SK-N-SH treated with all-trans-retinoic acid at 6 μM for 48 hours (cell line): ENCODE results near the gene GPC3.

Experiments used
- ATAC-seq: fragments of 200-7000 bp; cut with Tn5 transposase; 3 replicates; pipeline ENCODE4 v1.9.1; 2020; ENCODE audit warnings: mild to moderate bottlenecking, moderate library complexity
- ARNTL ChIP-seq: fragments of 450-650 bp; formaldehyde crosslinking; IDR thresholded peaks from 2 replicates; pipeline ENCODE4 v1.5.0; 2020; ENCODE audit warnings: low read depth, mild to moderate bottlenecking, moderate library complexity, borderline replicate concordance
- BACH2 ChIP-seq: fragments of 250-450 bp; sonication (Bioruptor Pico); IDR thresholded peaks from 2 replicates; pipeline ENCODE4 v1.9.0; 2021; ENCODE audit warnings: mild to moderate bottlenecking, borderline replicate concordance
- CSDC2 ChIP-seq: fragments of 250-450 bp; sonication (Bioruptor Pico); IDR thresholded peaks from 2 replicates; pipeline ENCODE4 v1.5.0; 2020; ENCODE audit warnings: mild to moderate bottlenecking, moderate library complexity
- ESRRG ChIP-seq: fragments of 250-450 bp; sonication (Bioruptor Pico); IDR thresholded peaks from 2 replicates; pipeline ENCODE4 v1.6.1; 2021; ENCODE audit warnings: mild to moderate bottlenecking
- GLIS3 ChIP-seq: fragments of 250-450 bp; sonication (Bioruptor Pico); IDR thresholded peaks from 2 replicates; pipeline ENCODE4 v1.5.0; 2020; ENCODE audit warnings: mild to moderate bottlenecking, moderate library complexity
- ISL1 ChIP-seq: fragments of 250-450 bp; sonication (Bioruptor Pico); IDR thresholded peaks from 2 replicates; pipeline ENCODE4 v2.1.2; 2022; ENCODE audit warnings: mild to moderate bottlenecking, moderate library complexity
- SNAI2 ChIP-seq: fragments of 250-450 bp; sonication (Bioruptor Pico); IDR thresholded peaks from 2 replicates; pipeline ENCODE4 v1.5.0; 2020; ENCODE audit warnings: mild to moderate bottlenecking, moderate library complexity
- TCF4 ChIP-seq: fragments of 250-450 bp; sonication (Bioruptor Pico); IDR thresholded peaks from 2 replicates; pipeline ENCODE4 v1.8.0; 2021; ENCODE audit warnings: mild to moderate bottlenecking, moderate library complexity, borderline replicate concordance
- TOX ChIP-seq: fragments of 250-450 bp; sonication (Bioruptor Pico); IDR thresholded peaks from 2 replicates; pipeline ENCODE4 v1.8.0; 2021; ENCODE audit warnings: mild to moderate bottlenecking, moderate library complexity, borderline replicate concordance
- ZC3H10 ChIP-seq: fragments of 250-450 bp; sonication (Bioruptor Pico); IDR thresholded peaks from 2 replicates; pipeline ENCODE4 v1.5.1; 2021; ENCODE audit warnings: mild to moderate bottlenecking, moderate library complexity
- ZFP3 ChIP-seq: fragments of 250-450 bp; sonication (Bioruptor Pico); IDR thresholded peaks from 2 replicates; pipeline ENCODE4 v1.5.0; 2020; ENCODE audit warnings: mild to moderate bottlenecking, moderate library complexity
- ZFP30 ChIP-seq: fragments of 450-650 bp; formaldehyde crosslinking; IDR thresholded peaks from 2 replicates; pipeline ENCODE4 v1.5.0; 2022; ENCODE audit warnings: mild to moderate bottlenecking, moderate library complexity
- ZNF565 ChIP-seq: fragments of 450-650 bp; formaldehyde crosslinking; conservative IDR thresholded peaks from 2 replicates; pipeline ENCODE4 v1.5.0; 2020; ENCODE audit warnings: low read depth, mild to moderate bottlenecking, moderate library complexity
- ZNF8 ChIP-seq: fragments of 450-650 bp; formaldehyde crosslinking; IDR thresholded peaks from 2 replicates; pipeline ENCODE4 v1.5.0; 2020; ENCODE audit warnings: mild to moderate bottlenecking, moderate library complexity
- TF ChIP-seq, protein P1 (sequence below): fragments of 250-450 bp; sonication (Bioruptor Pico); IDR thresholded peaks from 2 replicates; pipeline ENCODE4 v1.5.1; 2020; ENCODE audit warnings: low read depth, mild to moderate bottlenecking, moderate library complexity
- TF ChIP-seq, protein P2 (sequence below): fragments of 250-450 bp; sonication (Bioruptor Pico); IDR thresholded peaks from 2 replicates; pipeline ENCODE4 v1.5.1; 2021; ENCODE audit warnings: mild to moderate bottlenecking, moderate library complexity
- TF ChIP-seq, protein P3 (sequence below): fragments of 250-450 bp; sonication (Bioruptor Pico); IDR thresholded peaks from 2 replicates; pipeline ENCODE4 v1.8.0; 2020; ENCODE audit warnings: mild to moderate bottlenecking, moderate library complexity, borderline replicate concordance
- TF ChIP-seq, protein P4 (sequence below): fragments of 250-450 bp; sonication (Bioruptor Pico); IDR thresholded peaks from 2 replicates; pipeline ENCODE4 v1.5.0; 2020; ENCODE audit warnings: mild to moderate bottlenecking, moderate library complexity
- TF ChIP-seq, protein P5 (sequence below): fragments of 250-450 bp; sonication (Bioruptor Pico); IDR thresholded peaks from 2 replicates; pipeline ENCODE4 v1.8.0; 2021; ENCODE audit warnings: low read depth, mild to moderate bottlenecking, moderate library complexity, borderline replicate concordance

GPC3 gene

DNA sequence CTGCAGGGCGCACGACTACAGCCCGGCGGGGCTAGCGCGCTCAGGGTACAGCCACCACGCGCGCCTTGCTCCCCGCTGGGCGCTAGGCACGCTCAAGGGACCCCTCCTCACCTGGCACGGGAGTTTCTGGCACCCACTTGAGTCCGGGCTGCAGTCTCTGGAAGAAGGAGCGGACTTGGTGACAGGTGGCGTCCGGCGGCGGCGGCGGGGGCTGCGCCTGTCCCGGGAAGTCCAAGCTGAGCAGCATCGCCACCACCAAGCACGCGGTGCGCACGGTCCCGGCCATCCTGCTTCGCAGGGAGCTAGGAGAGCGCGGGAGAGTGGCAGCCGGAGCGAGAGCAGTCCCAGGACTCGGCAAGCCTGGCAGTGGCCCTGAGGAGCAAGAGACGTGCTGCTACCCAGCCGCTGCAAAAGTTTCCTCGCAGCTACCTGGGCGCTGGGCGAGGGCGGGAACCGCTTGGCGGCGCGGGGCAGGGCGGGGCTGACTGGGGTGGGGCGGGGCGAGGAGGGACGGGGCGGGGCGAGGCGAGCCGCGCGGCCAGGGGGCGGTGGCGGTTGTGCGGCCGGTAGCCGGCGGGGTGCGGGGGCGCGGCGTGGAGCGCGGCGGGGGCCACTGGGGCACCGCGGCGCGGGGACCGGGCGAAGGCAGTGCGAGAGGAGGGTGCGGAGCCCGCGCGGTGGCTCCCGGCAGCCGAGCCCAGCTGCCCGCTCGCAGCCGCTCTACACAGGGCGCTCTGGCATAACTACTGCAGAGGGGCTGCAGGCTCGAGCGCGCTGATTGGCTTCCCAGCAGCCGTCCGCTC, at the start of gene GPC3:
Gene GPC3, minus strand, starts transcription at position 431 of the 803 bp plus-strand sequence.
- TF ChIP-seq ZNF565 (CRISPR knock-in tag) (no peak), ESRRG (no peak), ARNTL (CRISPR knock-in tag) (no peak), GLIS3 (CRISPR knock-in tag) (no peak), ZFP30 (CRISPR knock-in tag) (no peak)
- TF ChIP-seq, protein P1, sequence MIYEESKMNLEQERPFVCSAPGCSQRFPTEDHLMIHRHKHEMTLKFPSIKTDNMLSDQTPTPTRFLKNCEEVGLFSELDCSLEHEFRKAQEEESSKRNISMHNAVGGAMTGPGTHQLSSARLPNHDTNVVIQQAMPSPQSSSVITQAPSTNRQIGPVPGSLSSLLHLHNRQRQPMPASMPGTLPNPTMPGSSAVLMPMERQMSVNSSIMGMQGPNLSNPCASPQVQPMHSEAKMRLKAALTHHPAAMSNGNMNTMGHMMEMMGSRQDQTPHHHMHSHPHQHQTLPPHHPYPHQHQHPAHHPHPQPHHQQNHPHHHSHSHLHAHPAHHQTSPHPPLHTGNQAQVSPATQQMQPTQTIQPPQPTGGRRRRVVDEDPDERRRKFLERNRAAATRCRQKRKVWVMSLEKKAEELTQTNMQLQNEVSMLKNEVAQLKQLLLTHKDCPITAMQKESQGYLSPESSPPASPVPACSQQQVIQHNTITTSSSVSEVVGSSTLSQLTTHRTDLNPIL, result no peak
- TF ChIP-seq, protein P2, sequence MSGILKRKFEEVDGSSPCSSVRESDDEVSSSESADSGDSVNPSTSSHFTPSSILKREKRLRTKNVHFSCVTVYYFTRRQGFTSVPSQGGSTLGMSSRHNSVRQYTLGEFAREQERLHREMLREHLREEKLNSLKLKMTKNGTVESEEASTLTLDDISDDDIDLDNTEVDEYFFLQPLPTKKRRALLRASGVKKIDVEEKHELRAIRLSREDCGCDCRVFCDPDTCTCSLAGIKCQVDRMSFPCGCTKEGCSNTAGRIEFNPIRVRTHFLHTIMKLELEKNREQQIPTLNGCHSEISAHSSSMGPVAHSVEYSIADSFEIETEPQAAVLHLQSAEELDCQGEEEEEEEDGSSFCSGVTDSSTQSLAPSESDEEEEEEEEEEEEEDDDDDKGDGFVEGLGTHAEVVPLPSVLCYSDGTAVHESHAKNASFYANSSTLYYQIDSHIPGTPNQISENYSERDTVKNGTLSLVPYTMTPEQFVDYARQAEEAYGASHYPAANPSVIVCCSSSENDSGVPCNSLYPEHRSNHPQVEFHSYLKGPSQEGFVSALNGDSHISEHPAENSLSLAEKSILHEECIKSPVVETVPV, result no peak
- TF ChIP-seq, protein P3, sequence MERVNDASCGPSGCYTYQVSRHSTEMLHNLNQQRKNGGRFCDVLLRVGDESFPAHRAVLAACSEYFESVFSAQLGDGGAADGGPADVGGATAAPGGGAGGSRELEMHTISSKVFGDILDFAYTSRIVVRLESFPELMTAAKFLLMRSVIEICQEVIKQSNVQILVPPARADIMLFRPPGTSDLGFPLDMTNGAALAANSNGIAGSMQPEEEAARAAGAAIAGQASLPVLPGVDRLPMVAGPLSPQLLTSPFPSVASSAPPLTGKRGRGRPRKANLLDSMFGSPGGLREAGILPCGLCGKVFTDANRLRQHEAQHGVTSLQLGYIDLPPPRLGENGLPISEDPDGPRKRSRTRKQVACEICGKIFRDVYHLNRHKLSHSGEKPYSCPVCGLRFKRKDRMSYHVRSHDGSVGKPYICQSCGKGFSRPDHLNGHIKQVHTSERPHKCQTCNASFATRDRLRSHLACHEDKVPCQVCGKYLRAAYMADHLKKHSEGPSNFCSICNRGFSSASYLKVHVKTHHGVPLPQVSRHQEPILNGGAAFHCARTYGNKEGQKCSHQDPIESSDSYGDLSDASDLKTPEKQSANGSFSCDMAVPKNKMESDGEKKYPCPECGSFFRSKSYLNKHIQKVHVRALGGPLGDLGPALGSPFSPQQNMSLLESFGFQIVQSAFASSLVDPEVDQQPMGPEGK (CRISPR knock-in tag), result no peak
- ATAC-seq, result peak; percentile 98

DNA sequence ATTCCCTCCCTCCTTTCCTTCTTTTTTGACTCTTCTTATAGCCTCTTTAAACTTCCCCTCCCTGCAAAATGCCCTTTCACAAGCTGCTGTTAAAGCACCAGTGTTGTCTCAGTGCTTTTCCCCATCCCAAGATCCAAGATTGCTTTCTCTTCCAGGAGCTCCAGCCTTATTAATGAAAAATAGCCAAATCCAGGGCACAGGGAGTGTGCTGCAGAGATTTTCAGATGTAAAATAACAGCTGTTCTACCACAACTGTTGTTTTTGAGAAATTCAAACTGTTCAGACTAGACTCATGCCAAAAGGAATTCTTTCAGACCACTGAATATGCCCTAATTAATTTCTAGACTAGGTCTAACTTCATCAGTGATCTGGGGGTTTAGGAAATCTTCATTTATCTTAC, 47.0 kb upstream of the GPC3 start:
- TF ChIP-seq CSDC2 (CRISPR knock-in tag), result no peak
- TF ChIP-seq TOX, result no peak
- no peak for TF ChIP-seq ZFP30 (CRISPR knock-in tag)
- TF ChIP-seq BACH2 (CRISPR knock-in tag), result no peak
- TF ChIP-seq, protein P1, result no peak
- no peak for TF ChIP-seq ZFP3 (CRISPR knock-in tag)
- TF ChIP-seq, protein P2, result no peak
- TF ChIP-seq, protein P4, sequence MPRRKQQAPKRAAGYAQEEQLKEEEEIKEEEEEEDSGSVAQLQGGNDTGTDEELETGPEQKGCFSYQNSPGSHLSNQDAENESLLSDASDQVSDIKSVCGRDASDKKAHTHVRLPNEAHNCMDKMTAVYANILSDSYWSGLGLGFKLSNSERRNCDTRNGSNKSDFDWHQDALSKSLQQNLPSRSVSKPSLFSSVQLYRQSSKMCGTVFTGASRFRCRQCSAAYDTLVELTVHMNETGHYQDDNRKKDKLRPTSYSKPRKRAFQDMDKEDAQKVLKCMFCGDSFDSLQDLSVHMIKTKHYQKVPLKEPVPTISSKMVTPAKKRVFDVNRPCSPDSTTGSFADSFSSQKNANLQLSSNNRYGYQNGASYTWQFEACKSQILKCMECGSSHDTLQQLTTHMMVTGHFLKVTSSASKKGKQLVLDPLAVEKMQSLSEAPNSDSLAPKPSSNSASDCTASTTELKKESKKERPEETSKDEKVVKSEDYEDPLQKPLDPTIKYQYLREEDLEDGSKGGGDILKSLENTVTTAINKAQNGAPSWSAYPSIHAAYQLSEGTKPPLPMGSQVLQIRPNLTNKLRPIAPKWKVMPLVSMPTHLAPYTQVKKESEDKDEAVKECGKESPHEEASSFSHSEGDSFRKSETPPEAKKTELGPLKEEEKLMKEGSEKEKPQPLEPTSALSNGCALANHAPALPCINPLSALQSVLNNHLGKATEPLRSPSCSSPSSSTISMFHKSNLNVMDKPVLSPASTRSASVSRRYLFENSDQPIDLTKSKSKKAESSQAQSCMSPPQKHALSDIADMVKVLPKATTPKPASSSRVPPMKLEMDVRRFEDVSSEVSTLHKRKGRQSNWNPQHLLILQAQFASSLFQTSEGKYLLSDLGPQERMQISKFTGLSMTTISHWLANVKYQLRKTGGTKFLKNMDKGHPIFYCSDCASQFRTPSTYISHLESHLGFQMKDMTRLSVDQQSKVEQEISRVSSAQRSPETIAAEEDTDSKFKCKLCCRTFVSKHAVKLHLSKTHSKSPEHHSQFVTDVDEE (CRISPR knock-in tag), result no peak
- TF ChIP-seq ZNF8, result no peak
- no peak for TF ChIP-seq GLIS3 (CRISPR knock-in tag)
- TF ChIP-seq, protein P5, sequence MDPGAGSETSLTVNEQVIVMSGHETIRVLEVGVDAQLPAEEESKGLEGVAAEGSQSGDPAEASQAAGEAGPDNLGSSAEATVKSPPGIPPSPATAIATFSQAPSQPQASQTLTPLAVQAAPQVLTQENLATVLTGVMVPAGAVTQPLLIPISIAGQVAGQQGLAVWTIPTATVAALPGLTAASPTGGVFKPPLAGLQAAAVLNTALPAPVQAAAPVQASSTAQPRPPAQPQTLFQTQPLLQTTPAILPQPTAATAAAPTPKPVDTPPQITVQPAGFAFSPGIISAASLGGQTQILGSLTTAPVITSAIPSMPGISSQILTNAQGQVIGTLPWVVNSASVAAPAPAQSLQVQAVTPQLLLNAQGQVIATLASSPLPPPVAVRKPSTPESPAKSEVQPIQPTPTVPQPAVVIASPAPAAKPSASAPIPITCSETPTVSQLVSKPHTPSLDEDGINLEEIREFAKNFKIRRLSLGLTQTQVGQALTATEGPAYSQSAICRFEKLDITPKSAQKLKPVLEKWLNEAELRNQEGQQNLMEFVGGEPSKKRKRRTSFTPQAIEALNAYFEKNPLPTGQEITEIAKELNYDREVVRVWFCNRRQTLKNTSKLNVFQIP, result no peak
- TF ChIP-seq ISL1 (CRISPR knock-in tag), result no peak
- TF ChIP-seq TCF4 (CRISPR knock-in tag), result no peak
- no peak for TF ChIP-seq ZC3H10
- TF ChIP-seq ZNF565 (CRISPR knock-in tag), result no peak
- no peak for TF ChIP-seq SNAI2 (CRISPR knock-in tag)
- ATAC-seq, result no peak
